A549 (cell line): ENCODE measurements around the gene RNU6-9. TPM values are rescaled to one million over a fixed set of nuclear protein-coding genes. Genes with fewer than 3 reads are reported as not detected.
A peak's percentile ranks its signal among the peaks of the same experiment; 100 is the strongest.

Experiments
- ATAC-seq, 2 experiments: fragments of 200-7000 bp in 1 of 2; fragments of >200 bp in 1 of 2; cut with Nextera tagmentation in 1 of 2; cut with Tn5 transposase in 1 of 2; 3 replicates each; pipeline versions ENCODE4 v1.8.0 to v1.9.1; 2018 to 2020; ENCODE audit warnings: mild to moderate bottlenecking in 1 of 2, moderate library complexity in 1 of 2
- CTCF ChIA-PET: fragments of 300-600 bp; sonication (Branson Sonifier 250); formaldehyde crosslinking; extraction: SDS; loops from one replicate; lab custom pipeline; 2021; ENCODE audit warnings: antibody characterized with exemption, inconsistent platforms; lab: Yijun Ruan, JAX
- POLR2A ChIA-PET: fragments of 350-600 bp; formaldehyde crosslinking; extraction: SDS; loops from one replicate; lab custom pipeline; 2021; ENCODE audit warnings: antibody characterized with exemption, inconsistent platforms; lab: Yijun Ruan, JAX
- DNase-seq, 2 experiments: peaks; one replicate each; pipeline versions ENCODE4 v3.0.0 to v3.0.0-alpha.2; 2011 to 2016; ENCODE audit warnings: low read depth in 1 of 2, low spot score in 1 of 2
- FAIRE-seq: peaks from 2 replicates; lab custom pipeline; 2011; peaks lifted over from hg19 to GRCh38; lab: Jason Lieb, UNC
- H3K27ac ChIP-seq, 2 experiments: fragments of >200 bp; sonication (Bioruptor Twin); formaldehyde crosslinking; 3 replicates each; pipeline ENCODE4 v1.5.1; 2016 to 2017
- H3K4me1 ChIP-seq: fragments of >200 bp; sonication (Bioruptor Twin); formaldehyde crosslinking; 3 replicates; pipeline ENCODE4 v1.6.1; 2016
- H3K4me2 ChIP-seq: fragments of >200 bp; sonication (Bioruptor Twin); formaldehyde crosslinking; 3 replicates; pipeline ENCODE4 v1.6.1; 2016
- H3K4me3 ChIP-seq: fragments of >200 bp; sonication (Bioruptor Twin); formaldehyde crosslinking; 3 replicates; pipeline ENCODE4 v1.5.1; 2016
- H3K9me3 ChIP-seq: fragments of >200 bp; sonication (Bioruptor Twin); formaldehyde crosslinking; 3 replicates; pipeline ENCODE4 v1.6.1; 2016
- CEBPB ChIP-seq, 2 experiments: fragments of >200 bp in 1 of 2; sonication (Bioruptor Twin) in 1 of 2; formaldehyde crosslinking in 1 of 2; IDR thresholded peaks; 2 replicates each; pipeline ENCODE4 v1.6.1; 2012 to 2016
- CHD4 ChIP-seq: fragments of 200-600 bp; sonication (generic); IDR thresholded peaks from 2 replicates; pipeline ENCODE4 v1.6.1; 2016; ENCODE audit warnings: antibody characterized with exemption, mild to moderate bottlenecking, borderline replicate concordance
- EHF ChIP-seq: fragments of 250-450 bp; sonication (Bioruptor Pico); IDR thresholded peaks from 2 replicates; pipeline ENCODE4 v1.5.0; 2020; ENCODE audit warnings: mild to moderate bottlenecking
- FOSL2 ChIP-seq, 2 experiments: fragments of 450-650 bp in 1 of 2; fragments of >200 bp in 1 of 2; sonication (Bioruptor Twin) in 1 of 2; formaldehyde crosslinking; IDR thresholded peaks; 2 replicates each; pipeline versions ENCODE4 v1.5.0 to v1.6.1; 2016 to 2020; ENCODE audit warnings: mild to moderate bottlenecking in 1 of 2, moderate library complexity in 1 of 2
- GATA3 ChIP-seq: IDR thresholded peaks from 2 replicates; pipeline ENCODE4 v1.6.1; 2012; ENCODE audit warnings: borderline replicate concordance
- HOXA7 ChIP-seq: fragments of 250-450 bp; sonication (Bioruptor Pico); IDR thresholded peaks from 2 replicates; pipeline ENCODE4 v1.5.0; 2020; ENCODE audit warnings: mild to moderate bottlenecking, moderate library complexity
- HOXB13 ChIP-seq: fragments of 250-450 bp; sonication (Bioruptor Pico); IDR thresholded peaks from 2 replicates; pipeline ENCODE4 v1.5.0; 2020; ENCODE audit warnings: low read depth, mild to moderate bottlenecking, moderate library complexity
- JUN ChIP-seq, 2 experiments: fragments of >200 bp; sonication (Bioruptor Twin); formaldehyde crosslinking; IDR thresholded peaks; 2 replicates in 1 of 2; 3 replicates in 1 of 2; pipeline ENCODE4 v1.6.1; 2016 to 2017
- JUNB ChIP-seq: fragments of >200 bp; sonication (Bioruptor Twin); formaldehyde crosslinking; IDR thresholded peaks from 2 replicates; pipeline ENCODE4 v1.6.1; 2016
- MYC ChIP-seq: IDR thresholded peaks from 2 replicates; pipeline ENCODE4 v1.6.1; 2012; ENCODE audit warnings: mild to moderate bottlenecking, inconsistent platforms, low read length, improper control_type of control experiment, borderline replicate concordance
- TFCP2L1 ChIP-seq: fragments of 250-450 bp; sonication (Bioruptor Pico); IDR thresholded peaks from 2 replicates; pipeline ENCODE4 v1.5.0; 2021; ENCODE audit warnings: mild to moderate bottlenecking
- TP53 ChIP-seq: fragments of 250-450 bp; sonication (Bioruptor Pico); IDR thresholded peaks from 2 replicates; pipeline ENCODE4 v1.5.0; 2021; ENCODE audit warnings: mild to moderate bottlenecking, moderate library complexity
- ZFP36 ChIP-seq: fragments of 450-650 bp; IDR thresholded peaks from 2 replicates; pipeline ENCODE4 v1.6.1; 2014; ENCODE audit warnings: borderline replicate concordance; ENCODE audit not compliant: partially characterized antibody
- WGBS: methylation state at CpG from one replicate; pipeline ENCODE4 v1.1.6; 2017; ENCODE audit errors: missing lambda C conversion rate; 5-methylcytosine and 5-hydroxymethylcytosine counted together
- polyA plus RNA-seq, 4 experiments: library from polyadenylated mRNA; depleted of rRNA in 3 of 4; stranded (reverse); fragments of >200 nt; fragmentation: RNase III in 1 of 4; extraction: RNeasy Plus Mini Kit Qiagen cat#74134 plus additional on column Dnase treatment in 1 of 4; gene quantifications; 2 replicates in 3 of 4; 3 replicates in 1 of 4; pipeline ENCODE4 v1.2.3, GENCODE V29; 2011 to 2017
- TF ChIP-seq, protein P1 (sequence below): fragments of 200-600 bp; sonication (generic); IDR thresholded peaks from 2 replicates; pipeline ENCODE4 v1.6.1; 2016; ENCODE audit warnings: antibody characterized with exemption, mild to moderate bottlenecking, moderate library complexity
- TF ChIP-seq, protein P2 (sequence below): fragments of >200 bp; sonication (Bioruptor Twin); formaldehyde crosslinking; IDR thresholded peaks from 3 replicates; pipeline ENCODE4 v1.5.1; 2016
- TF ChIP-seq, protein P3 (sequence below): IDR thresholded peaks from 2 replicates; pipeline ENCODE4 v1.6.1; 2012
- TF ChIP-seq, protein P4 (sequence below): IDR thresholded peaks from 2 replicates; pipeline ENCODE4 v1.6.1; 2012; ENCODE audit warnings: low read depth, borderline replicate concordance
- TF ChIP-seq, protein P5 (sequence below): IDR thresholded peaks from 2 replicates; pipeline ENCODE4 v1.6.1; 2012

Gene RNU6-9
- polyA plus RNA-seq, 2 of the 4 experiments (the other 2 are of a cell fraction): not detected

DNA sequence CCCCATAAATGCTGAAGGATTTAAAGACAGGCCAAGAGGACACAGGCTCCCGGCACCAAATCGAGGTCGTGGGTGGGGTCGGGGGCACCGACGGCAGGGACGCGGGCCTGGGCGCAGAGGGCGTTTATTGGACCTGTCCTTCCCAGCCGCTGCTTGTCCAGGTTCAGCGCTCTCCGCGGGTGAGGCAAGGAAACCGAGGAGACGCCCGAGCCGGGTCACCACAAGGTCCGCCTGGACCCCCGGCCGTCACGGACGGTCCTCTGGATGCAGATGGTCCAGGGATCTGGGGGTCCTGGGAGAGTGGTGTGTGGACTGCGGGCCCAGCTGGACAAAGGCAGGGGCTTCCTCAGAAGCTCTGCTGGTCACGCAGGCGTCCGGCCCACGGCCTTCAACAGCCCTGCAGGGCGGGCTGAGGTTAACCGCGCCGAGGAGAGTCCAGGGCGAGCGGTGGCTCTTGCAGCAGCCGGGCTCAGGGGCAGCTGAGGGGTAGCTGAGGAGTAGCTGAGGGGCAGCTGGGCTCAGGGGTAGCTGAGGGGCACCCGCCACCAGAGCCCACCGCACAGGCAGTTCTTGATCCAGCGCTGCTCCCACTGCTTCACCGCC lies 25.3 kb upstream of the RNU6-9 start:
- ChIA-PET POLR2A (no interaction called here), CTCF (interaction anchor here (1.0 to 3.1 kb wide), 2 partner anchors 8 to 11 kb away, joined by 5 to 13 read pairs; partner anchors contain the start of gene CFD)
- TF ChIP-seq ZFP36 (no peak), JUN (IDR thresholded peaks at IDR 0.05) (0 out of 5 replicates have a peak, but pooled peaks of 1 of the 2 experiments have one; percentile 3)
- TF ChIP-seq, protein P1, sequence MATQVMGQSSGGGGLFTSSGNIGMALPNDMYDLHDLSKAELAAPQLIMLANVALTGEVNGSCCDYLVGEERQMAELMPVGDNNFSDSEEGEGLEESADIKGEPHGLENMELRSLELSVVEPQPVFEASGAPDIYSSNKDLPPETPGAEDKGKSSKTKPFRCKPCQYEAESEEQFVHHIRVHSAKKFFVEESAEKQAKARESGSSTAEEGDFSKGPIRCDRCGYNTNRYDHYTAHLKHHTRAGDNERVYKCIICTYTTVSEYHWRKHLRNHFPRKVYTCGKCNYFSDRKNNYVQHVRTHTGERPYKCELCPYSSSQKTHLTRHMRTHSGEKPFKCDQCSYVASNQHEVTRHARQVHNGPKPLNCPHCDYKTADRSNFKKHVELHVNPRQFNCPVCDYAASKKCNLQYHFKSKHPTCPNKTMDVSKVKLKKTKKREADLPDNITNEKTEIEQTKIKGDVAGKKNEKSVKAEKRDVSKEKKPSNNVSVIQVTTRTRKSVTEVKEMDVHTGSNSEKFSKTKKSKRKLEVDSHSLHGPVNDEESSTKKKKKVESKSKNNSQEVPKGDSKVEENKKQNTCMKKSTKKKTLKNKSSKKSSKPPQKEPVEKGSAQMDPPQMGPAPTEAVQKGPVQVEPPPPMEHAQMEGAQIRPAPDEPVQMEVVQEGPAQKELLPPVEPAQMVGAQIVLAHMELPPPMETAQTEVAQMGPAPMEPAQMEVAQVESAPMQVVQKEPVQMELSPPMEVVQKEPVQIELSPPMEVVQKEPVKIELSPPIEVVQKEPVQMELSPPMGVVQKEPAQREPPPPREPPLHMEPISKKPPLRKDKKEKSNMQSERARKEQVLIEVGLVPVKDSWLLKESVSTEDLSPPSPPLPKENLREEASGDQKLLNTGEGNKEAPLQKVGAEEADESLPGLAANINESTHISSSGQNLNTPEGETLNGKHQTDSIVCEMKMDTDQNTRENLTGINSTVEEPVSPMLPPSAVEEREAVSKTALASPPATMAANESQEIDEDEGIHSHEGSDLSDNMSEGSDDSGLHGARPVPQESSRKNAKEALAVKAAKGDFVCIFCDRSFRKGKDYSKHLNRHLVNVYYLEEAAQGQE: no peak
- TF ChIP-seq, protein P2, sequence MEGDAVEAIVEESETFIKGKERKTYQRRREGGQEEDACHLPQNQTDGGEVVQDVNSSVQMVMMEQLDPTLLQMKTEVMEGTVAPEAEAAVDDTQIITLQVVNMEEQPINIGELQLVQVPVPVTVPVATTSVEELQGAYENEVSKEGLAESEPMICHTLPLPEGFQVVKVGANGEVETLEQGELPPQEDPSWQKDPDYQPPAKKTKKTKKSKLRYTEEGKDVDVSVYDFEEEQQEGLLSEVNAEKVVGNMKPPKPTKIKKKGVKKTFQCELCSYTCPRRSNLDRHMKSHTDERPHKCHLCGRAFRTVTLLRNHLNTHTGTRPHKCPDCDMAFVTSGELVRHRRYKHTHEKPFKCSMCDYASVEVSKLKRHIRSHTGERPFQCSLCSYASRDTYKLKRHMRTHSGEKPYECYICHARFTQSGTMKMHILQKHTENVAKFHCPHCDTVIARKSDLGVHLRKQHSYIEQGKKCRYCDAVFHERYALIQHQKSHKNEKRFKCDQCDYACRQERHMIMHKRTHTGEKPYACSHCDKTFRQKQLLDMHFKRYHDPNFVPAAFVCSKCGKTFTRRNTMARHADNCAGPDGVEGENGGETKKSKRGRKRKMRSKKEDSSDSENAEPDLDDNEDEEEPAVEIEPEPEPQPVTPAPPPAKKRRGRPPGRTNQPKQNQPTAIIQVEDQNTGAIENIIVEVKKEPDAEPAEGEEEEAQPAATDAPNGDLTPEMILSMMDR: no peak
- no peaks in the 10 kb centered on the region for H3K9me3 ChIP-seq
- peak overlapping the region in 1 of 2 experiments; percentile 95; a peak in 3 of 6 replicates for H3K27ac ChIP-seq
- FAIRE-seq: no peak
- H3K4me3 ChIP-seq: no peak overlapping the region
- no peak overlapping the region for H3K4me2 ChIP-seq
- no peak for DNase-seq
- no peak for ATAC-seq
- peaks cover 41% of the 10 kb centered on the region for H3K4me1 ChIP-seq
- 92% methylated on average over 31 of the region's 39 CpGs for WGBS

DNA sequence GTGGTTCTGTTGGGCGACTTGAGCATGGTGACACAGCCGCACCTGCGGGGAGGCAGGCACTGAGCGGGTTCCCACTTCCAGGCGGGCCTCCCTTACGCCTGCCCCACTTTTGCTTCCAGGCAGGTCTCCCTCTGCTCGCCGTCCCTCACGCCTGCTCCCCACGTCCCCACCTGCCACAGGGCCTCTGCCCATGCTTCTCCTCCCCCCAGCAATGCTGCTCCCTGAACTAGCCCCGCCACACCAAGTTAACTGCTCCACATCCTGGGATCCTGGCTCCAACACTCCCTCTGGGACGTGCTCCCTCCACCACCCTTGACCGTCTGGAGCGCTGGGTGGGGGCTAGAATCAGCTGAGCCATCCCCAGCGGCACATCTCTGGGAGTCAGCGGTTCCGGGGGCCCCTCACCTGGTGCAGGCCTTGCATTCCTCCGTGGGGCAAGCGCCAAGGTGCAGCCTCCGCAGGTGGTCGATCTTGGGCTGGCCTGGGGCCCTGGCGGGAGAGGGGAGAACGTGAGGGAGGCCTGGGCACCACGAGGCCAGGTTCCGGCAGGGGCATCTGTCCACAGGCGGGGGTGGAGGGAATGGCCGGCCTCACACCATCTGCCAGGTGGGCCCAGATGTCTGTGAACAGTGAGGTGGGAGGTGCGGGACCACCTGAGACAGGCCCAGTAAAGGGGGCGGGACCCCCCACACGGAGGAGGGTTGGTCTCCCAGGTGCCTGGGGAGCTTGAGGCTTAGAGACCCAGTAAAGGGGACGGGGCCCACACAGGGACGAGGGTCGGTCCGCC lies 24.6 kb upstream of the RNU6-9 start:
- TF ChIP-seq HOXA7 (CRISPR knock-in tag) (0 out of 2 replicates have a peak, but pooled peaks have one; percentile 16), HOXB13 (CRISPR knock-in tag) (no peak), EHF (CRISPR knock-in tag) (peak; percentile 70; the same call in 1 of the 2 replicates), TP53 (CRISPR knock-in tag) (0 out of 2 replicates have a peak, but pooled peaks have one; percentile 18)
- TF ChIP-seq, protein P3, sequence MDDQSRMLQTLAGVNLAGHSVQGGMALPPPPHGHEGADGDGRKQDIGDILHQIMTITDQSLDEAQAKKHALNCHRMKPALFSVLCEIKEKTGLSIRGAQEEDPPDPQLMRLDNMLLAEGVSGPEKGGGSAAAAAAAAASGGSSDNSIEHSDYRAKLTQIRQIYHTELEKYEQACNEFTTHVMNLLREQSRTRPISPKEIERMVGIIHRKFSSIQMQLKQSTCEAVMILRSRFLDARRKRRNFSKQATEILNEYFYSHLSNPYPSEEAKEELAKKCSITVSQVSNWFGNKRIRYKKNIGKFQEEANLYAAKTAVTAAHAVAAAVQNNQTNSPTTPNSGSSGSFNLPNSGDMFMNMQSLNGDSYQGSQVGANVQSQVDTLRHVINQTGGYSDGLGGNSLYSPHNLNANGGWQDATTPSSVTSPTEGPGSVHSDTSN: peak; percentile 11; the same call in 1 of the 2 replicates
- FAIRE-seq: no peak
- DNase-seq: no peak
- no peaks in the 10 kb centered on the region for H3K9me3 ChIP-seq
- ChIA-PET CTCF (interaction anchor here (1.0 to 3.1 kb wide), 2 partner anchors 9 to 12 kb away, joined by 5 to 13 read pairs; partner anchors contain the start of gene CFD), POLR2A (no interaction called here)
- ATAC-seq: no peak
- H3K4me3 ChIP-seq: no peak overlapping the region
- WGBS: 88% methylated on average over 11 of the region's 34 CpGs
- peak overlapping the region; percentile 71 for H3K4me2 ChIP-seq
- peaks cover 47% of the 10 kb centered on the region for H3K4me1 ChIP-seq
- peak overlapping the region; percentile 81 to 95 for H3K27ac ChIP-seq

DNA sequence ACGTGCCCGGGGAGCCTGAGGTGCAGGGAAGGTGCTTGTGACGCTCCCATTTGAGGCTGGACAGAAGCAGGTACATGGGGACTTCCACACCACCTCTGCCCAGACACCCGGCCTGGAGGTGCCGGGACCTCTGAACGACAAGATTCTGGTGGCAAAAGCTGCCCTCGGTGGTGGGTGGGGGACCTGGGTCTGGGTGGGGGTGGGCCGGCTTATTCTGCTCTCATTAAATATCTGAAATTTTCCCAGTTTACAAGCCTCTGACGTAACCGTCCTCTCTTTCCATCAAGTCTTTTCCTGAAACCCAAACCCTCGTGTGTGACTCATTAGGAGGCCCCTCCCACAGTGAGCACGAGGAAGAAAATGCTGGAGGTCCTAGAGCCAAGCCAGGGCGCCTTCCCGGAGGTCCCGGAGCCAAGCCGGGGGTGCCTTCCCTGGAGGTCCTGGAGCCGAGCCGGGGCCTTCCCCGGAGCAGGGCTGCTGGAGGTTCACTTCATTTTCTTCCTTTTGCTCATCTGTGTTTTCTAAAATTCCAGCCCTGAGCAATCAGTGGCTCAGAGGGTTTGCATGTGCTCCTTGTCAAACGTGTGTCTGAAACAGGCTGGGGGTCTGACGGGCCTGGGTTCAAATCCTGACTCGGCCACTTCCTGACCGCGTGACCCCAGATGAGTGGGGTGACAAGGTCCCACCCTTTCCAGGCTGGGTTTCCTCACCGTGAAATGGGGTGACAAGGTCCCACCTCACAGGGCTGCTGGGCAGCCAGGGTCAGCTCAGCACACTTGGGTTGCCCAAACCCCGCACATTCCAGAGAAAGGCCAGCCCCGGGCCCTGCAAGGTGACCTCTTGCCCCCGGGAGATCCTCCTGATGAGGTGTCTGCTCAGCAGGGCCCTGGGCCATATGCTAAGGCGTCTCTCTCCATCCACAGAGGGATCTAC lies 23.8 kb upstream of the RNU6-9 start:
- ATAC-seq (peak; percentile 26 to 45; a peak in 4 of 6 replicates), DNase-seq (peak; percentile 66 to 89), FAIRE-seq (no peak)
- TF ChIP-seq JUNB (peak; percentile 23; the same call in 1 of the 2 replicates), JUN (IDR thresholded peaks at IDR 0.05) (peak in 1 of 2 experiments; percentile 23; a peak in 1 of 5 replicates), GATA3 (0 out of 2 replicates have a peak, but pooled peaks have one; percentile 35), HOXB13 (CRISPR knock-in tag) (no peak), CHD4 (no peak), TFCP2L1 (CRISPR knock-in tag) (0 out of 2 replicates have a peak, but pooled peaks have one; percentile 24), FOSL2 (IDR thresholded peaks at IDR 0.05) (peak; percentile 44; the same call in 1 of the 2 replicates), FOSL2 (CRISPR knock-in tag; IDR thresholded peaks at IDR 0.05) (peak; percentile 79), CEBPB (IDR thresholded peaks at IDR 0.05) (peak; percentile 22 to 34; a peak in 1 of 4 replicates), MYC (peak; percentile 41; the same call in 1 of the 2 replicates)
- TF ChIP-seq, protein P4, sequence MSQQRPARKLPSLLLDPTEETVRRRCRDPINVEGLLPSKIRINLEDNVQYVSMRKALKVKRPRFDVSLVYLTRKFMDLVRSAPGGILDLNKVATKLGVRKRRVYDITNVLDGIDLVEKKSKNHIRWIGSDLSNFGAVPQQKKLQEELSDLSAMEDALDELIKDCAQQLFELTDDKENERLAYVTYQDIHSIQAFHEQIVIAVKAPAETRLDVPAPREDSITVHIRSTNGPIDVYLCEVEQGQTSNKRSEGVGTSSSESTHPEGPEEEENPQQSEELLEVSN: peak; percentile 47; the same call in 1 of the 2 replicates
- TF ChIP-seq, protein P5, sequence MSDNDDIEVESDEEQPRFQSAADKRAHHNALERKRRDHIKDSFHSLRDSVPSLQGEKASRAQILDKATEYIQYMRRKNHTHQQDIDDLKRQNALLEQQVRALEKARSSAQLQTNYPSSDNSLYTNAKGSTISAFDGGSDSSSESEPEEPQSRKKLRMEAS: peak; percentile 79
- ChIA-PET POLR2A (no interaction called here), CTCF (interaction anchor here (0.7 to 3.1 kb wide), 2 partner anchors 12 to 31 kb away, joined by 3 to 13 read pairs; no protein-coding TSS in a partner anchor)
- 20% methylated on average over 11 of the region's 29 CpGs for WGBS
- H3K9me3 ChIP-seq: no peaks in the 10 kb centered on the region
- H3K4me1 ChIP-seq: peaks cover 48% of the 10 kb centered on the region
- H3K4me3 ChIP-seq: no peak overlapping the region
- peak overlapping the region; percentile 81 to 95 for H3K27ac ChIP-seq
- peak overlapping the region; percentile 71 for H3K4me2 ChIP-seq
